ENCODE measurements around the gene PRR14L. TPM values are rescaled to one million over a fixed set of nuclear protein-coding genes. Genes with fewer than 3 reads are reported as not detected.

The PRR14L gene
- total RNA-seq, 2 donors from 2014 or later = 22.1 to 38.2 TPM

- no peaks in the 10 kb centered on the region for H3K27me3 ChIP-seq (replicated peaks; ENCODE audit: insufficient read depth)
- no peaks in the 10 kb centered on the region for H3K4me1 ChIP-seq (ENCODE audit: control insufficient read depth in 1 of 2, low read depth in 2 of 2)
- no peak overlapping the region for H3K4me3 ChIP-seq
- H3K27ac ChIP-seq = no peak overlapping the region
- no peak for TF ChIP-seq CTCF (IDR thresholded peaks at IDR 0.05)
- H3K36me3 ChIP-seq = peaks cover 13% of the 10 kb centered on the region
- ATAC-seq (ENCODE audit: insufficient number of reproducible peaks, low FRiP score, low read depth) (no peak), DNase-seq (ENCODE audit: low spot score) (no peak)
- H3K9me3 ChIP-seq = no peaks in the 10 kb centered on the region
Measured at GRCh38 chr22:31647523-31648320, 102.2 kb downstream of the PRR14L start.

DNA sequence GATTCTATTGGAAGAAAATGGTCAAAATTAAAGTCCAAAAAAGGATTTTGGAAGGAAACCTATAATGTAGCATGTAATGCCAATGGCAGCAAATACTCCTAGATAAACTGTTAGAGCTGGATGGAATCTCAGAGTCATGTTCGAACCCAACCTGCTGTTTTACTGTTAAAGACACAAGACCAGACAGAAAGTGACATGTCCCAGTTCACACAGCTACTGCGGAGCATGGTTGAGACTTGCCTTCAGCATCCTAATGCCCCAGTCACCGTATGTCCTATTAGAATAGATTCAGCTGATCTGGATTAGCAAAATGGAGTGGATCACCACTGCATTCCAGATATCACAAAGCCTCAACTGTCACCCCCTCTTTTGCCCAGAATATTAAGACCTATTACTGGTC is 102.9 kb downstream of the PRR14L start:
- no peak overlapping the region for H3K27ac ChIP-seq
- H3K9me3 ChIP-seq = no peaks in the 10 kb centered on the region
- no peaks in the 10 kb centered on the region for H3K4me1 ChIP-seq (ENCODE audit: control insufficient read depth in 1 of 2, low read depth in 2 of 2)
- H3K27me3 ChIP-seq (replicated peaks; ENCODE audit: insufficient read depth) = no peaks in the 10 kb centered on the region
- no peak for TF ChIP-seq CTCF (IDR thresholded peaks at IDR 0.05)
- DNase-seq (ENCODE audit: low spot score) = no peak
- ATAC-seq (ENCODE audit: insufficient number of reproducible peaks, low FRiP score, low read depth) = no peak
- H3K36me3 ChIP-seq = peaks cover 13% of the 10 kb centered on the region
- H3K4me3 ChIP-seq = no peak overlapping the region

- no peak for ATAC-seq (ENCODE audit: insufficient number of reproducible peaks, low FRiP score, low read depth)
- Histone ChIP-seq H3K36me3 (peaks cover 13% of the 10 kb centered on the region), H3K27ac (no peak overlapping the region), H3K27me3 (replicated peaks; ENCODE audit: insufficient read depth) (no peaks in the 10 kb centered on the region), H3K4me1 (ENCODE audit: control insufficient read depth in 1 of 2, low read depth in 2 of 2) (no peaks in the 10 kb centered on the region), H3K9me3 (no peaks in the 10 kb centered on the region), H3K4me3 (no peak overlapping the region)
- TF ChIP-seq CTCF (IDR thresholded peaks at IDR 0.05) = no peak
- no peak for DNase-seq (ENCODE audit: low spot score)
Measured at GRCh38 chr22:31646186-31647019, 103.5 kb downstream of the PRR14L start.

GRCh38 chr22:31639436-31640039 is 110.4 kb downstream of the PRR14L start:
- Histone ChIP-seq H3K9me3 (no peaks in the 10 kb centered on the region), H3K27me3 (replicated peaks; ENCODE audit: insufficient read depth) (no peaks in the 10 kb centered on the region), H3K4me1 (ENCODE audit: control insufficient read depth in 1 of 2, low read depth in 2 of 2) (peaks cover 8 to 23% of the 10 kb centered on the region in 2 donors), H3K27ac (no peak overlapping the region), H3K4me3 (no peak overlapping the region), H3K36me3 (no peaks in the 10 kb centered on the region)
- TF ChIP-seq CTCF (IDR thresholded peaks at IDR 0.05) = no peak
- ATAC-seq (ENCODE audit: insufficient number of reproducible peaks, low FRiP score, low read depth) = no peak
- DNase-seq (ENCODE audit: low spot score) = no peak
